Kidney (tissue), 14 donors: ENCODE results near the gene ALDH9A1. TPM values are rescaled to one million over a fixed set of nuclear protein-coding genes. Genes with fewer than 3 reads are reported as not detected.

ENCODE experiments used
- DNase-seq, 5 donors: peaks; one replicate each; pipeline ENCODE4 v3.0.0-alpha.2; 2013 to 2020
- FAIRE-seq: peaks from 2 replicates; lab custom pipeline; 2012; peaks lifted over from hg19 to GRCh38; lab: Jason Lieb, UNC
- H3K27ac ChIP-seq, 2 donors: one replicate each; pipeline ENCODE4 v1.7.0; 2013; ENCODE audit warnings: low read depth in 2 of 2, low read length in 2 of 2, inconsistent platforms in 1 of 2
- H3K27me3 ChIP-seq: one replicate; pipeline ENCODE4 v1.7.1; 2013; ENCODE audit warnings: low read length, inconsistent platforms; ENCODE audit not compliant: control insufficient read depth, insufficient read depth
- H3K36me3 ChIP-seq, 3 donors: one replicate each; pipeline versions ENCODE4 v1.7.0 to v1.7.1; 2013; ENCODE audit warnings: low read length in 3 of 3, control low read depth in 1 of 3, inconsistent platforms in 1 of 3; ENCODE audit not compliant: insufficient read depth in 3 of 3, control insufficient read depth in 2 of 3
- H3K4me1 ChIP-seq, 3 donors: one replicate each; pipeline versions ENCODE4 v1.7.0 to v1.7.1; 2013; ENCODE audit warnings: low read length in 3 of 3, inconsistent platforms in 1 of 3, low read depth in 1 of 3; ENCODE audit not compliant: control insufficient read depth in 2 of 3, insufficient read depth in 2 of 3
- H3K4me3 ChIP-seq, 3 donors: one replicate each; pipeline versions ENCODE4 v1.7.0 to v1.8.1; 2013; ENCODE audit warnings: low read length in 3 of 3, control low read depth in 1 of 3, inconsistent platforms in 1 of 3
- H3K9ac ChIP-seq, 3 donors: one replicate each; pipeline versions ENCODE4 v1.7.0 to v1.7.1; 2013; ENCODE audit warnings: low read length in 3 of 3, control low read depth in 1 of 3, inconsistent platforms in 1 of 3
- H3K9me3 ChIP-seq, 3 donors: one replicate each; pipeline versions ENCODE4 v1.7.0 to v1.7.1; 2013; ENCODE audit warnings: low read length in 3 of 3, control low read depth in 1 of 3, inconsistent platforms in 1 of 3; ENCODE audit not compliant: control insufficient read depth in 2 of 3, insufficient read depth in 1 of 3
- CTCF ChIP-seq: IDR thresholded peaks from 3 replicates; pipeline ENCODE4 v1.5.1; 2012; ENCODE audit warnings: mild to moderate bottlenecking, moderate library complexity, borderline replicate concordance; ENCODE audit not compliant: insufficient read depth; ENCODE audit errors: extremely low read depth
- intact Hi-C: fragments of 100-400 bp; cut with DNase I; formaldehyde crosslinking; loops from one replicate; pipeline ENCODE4 v1.11.1; 2022
- polyA plus RNA-seq: library from polyadenylated mRNA; stranded (reverse); fragments of 350-450 nt; fragmentation: Illumina TruSeq; extraction: RNeasy Lipid Tissue Mini Kit (QIAGEN cat#74804); gene quantifications from one replicate; pipeline ENCODE4 v1.2.3, GENCODE V29; 2014; ENCODE audit warnings: low read depth, low replicate concordance; ENCODE audit not compliant: insufficient read depth
- total RNA-seq: library from RNA; stranded (reverse); fragmentation: NEBNext Ultra II Directional; extraction: Animal tissue kit (Norgen Biotek cat#: 25700); gene quantifications from one replicate; pipeline ENCODE4 v1.2.1, GENCODE V29; 2021
- donor health status: control.
- donor health status: control.
- donor health status: control.
- donor health status: control.
- donor health status: control.
- donor health status: DM: yes; HTN: yes; CAD: no.
- donor health status: Normal renal cell carcinoma (clear cell type).

Gene ALDH9A1
- total and polyA plus RNA-seq, 2 donors from 2014 or later, result 70.7 to 77.2 TPM

- FAIRE-seq (no peak), DNase-seq (no peak)
- H3K9me3 ChIP-seq, result no peaks in the 10 kb centered on the region
- no peak for TF ChIP-seq CTCF
- H3K27ac ChIP-seq, result peak overlapping the region in 1 of 2 donors; percentile 45
- intact Hi-C loops, result no loop called here
- no peaks in the 10 kb centered on the region for H3K36me3 ChIP-seq
- H3K4me1 ChIP-seq, result peaks cover 6 to 36% (median 17%) of the 10 kb centered on the region in 3 donors
- no peaks in the 10 kb centered on the region for H3K27me3 ChIP-seq
- no peak overlapping the region for H3K9ac ChIP-seq
- H3K4me3 ChIP-seq, result peak overlapping the region in 2 of 3 donors; percentile 21 to 31
Measured at GRCh38 chr1:165633614-165634013, 64.7 kb downstream of the ALDH9A1 start.

GRCh38 chr1:165632491-165632890 is 65.9 kb downstream of the ALDH9A1 start:
- H3K9me3 ChIP-seq, result no peaks in the 10 kb centered on the region
- peak overlapping the region in 2 of 3 donors; percentile 37 to 95 for H3K9ac ChIP-seq
- FAIRE-seq (no peak), DNase-seq (peak in 1 of 5 donors; percentile 39)
- no peak for TF ChIP-seq CTCF
- H3K4me3 ChIP-seq, result peak overlapping the region; percentile 95 to 98 (median 95)
- no peaks in the 10 kb centered on the region for H3K36me3 ChIP-seq
- H3K4me1 ChIP-seq, result peaks cover 6 to 26% (median 12%) of the 10 kb centered on the region in 3 donors
- H3K27me3 ChIP-seq, result no peaks in the 10 kb centered on the region
- intact Hi-C loops, result no loop called here
- H3K27ac ChIP-seq, result peak overlapping the region; percentile 29 to 92

- Histone ChIP-seq H3K27ac (peak overlapping the region; percentile 92 to 94), H3K27me3 (no peaks in the 10 kb centered on the region), H3K36me3 (no peaks in the 10 kb centered on the region), H3K4me1 (peaks cover 6 to 24% (median 10%) of the 10 kb centered on the region in 3 donors), H3K9me3 (no peaks in the 10 kb centered on the region), H3K4me3 (peak overlapping the region; percentile 95 to 98 (median 95)), H3K9ac (peak overlapping the region; percentile 72 to 99 (median 95))
- intact Hi-C loops, result no loop called here
- no peak for TF ChIP-seq CTCF
- DNase-seq, result peak in 1 of 5 donors; percentile 50
- no peak for FAIRE-seq
Measured at GRCh38 chr1:165632152-165632469, 66.3 kb downstream of the ALDH9A1 start.
